Endothelial cell (in vitro differentiated cells): Measurements from ENCODE around the gene TEPSIN. TPM values are rescaled to one million over a fixed set of nuclear protein-coding genes. Genes with fewer than 3 reads are reported as not detected.

ENCODE experiments used
- DNase-seq: peaks from one replicate; pipeline ENCODE4 v3.0.0; 2021; ENCODE audit warnings: low spot score
- H3K27ac Mint-ChIP-seq: one replicate; pipeline ENCODE4 v1.8.0; 2021; ENCODE audit warnings: mixed read lengths, inconsistent platforms; ENCODE audit not compliant: unreplicated experiment
- H3K27me3 Mint-ChIP-seq: one replicate; pipeline ENCODE4 v1.8.0; 2021; ENCODE audit warnings: mild to moderate bottlenecking, moderate library complexity, mixed read lengths, inconsistent platforms; ENCODE audit not compliant: unreplicated experiment
- H3K36me3 Mint-ChIP-seq: one replicate; pipeline ENCODE4 v1.8.0; 2021; ENCODE audit warnings: mild to moderate bottlenecking, low read depth, mixed read lengths, inconsistent platforms; ENCODE audit not compliant: unreplicated experiment
- H3K4me1 Mint-ChIP-seq: one replicate; pipeline ENCODE4 v1.8.0; 2021; ENCODE audit warnings: mild to moderate bottlenecking, mixed read lengths, inconsistent platforms; ENCODE audit not compliant: unreplicated experiment
- H3K4me3 Mint-ChIP-seq: one replicate; pipeline ENCODE4 v1.8.0; 2021; ENCODE audit warnings: mild to moderate bottlenecking, mixed read lengths, inconsistent platforms; ENCODE audit not compliant: unreplicated experiment
- H3K9me3 Mint-ChIP-seq: one replicate; pipeline ENCODE4 v1.8.0; 2021; ENCODE audit warnings: mixed read lengths, inconsistent platforms; ENCODE audit not compliant: unreplicated experiment
- total RNA-seq: library from RNA; stranded (reverse); fragmentation: NEBNext Ultra II Directional; extraction: Animal tissue kit (Norgen Biotek cat#: 25700); gene quantifications from one replicate; pipeline ENCODE4 v1.2.1, GENCODE V29; 2021; ENCODE audit not compliant: unreplicated experiment
- TF ChIP-seq, protein P1 (sequence below): fragments of 200-600 bp; sonication (generic); IDR thresholded peaks from one replicate; pipeline ENCODE4 v1.5.0; 2021; ENCODE audit warnings: antibody characterized with exemption; ENCODE audit not compliant: unreplicated experiment

The TEPSIN gene
- total RNA-seq, 1 donor from 2014 or later = 43.8 TPM

- no peak overlapping the region for H3K27ac Mint-ChIP-seq
- H3K9me3 Mint-ChIP-seq = no peaks in the 10 kb centered on the region
- peaks cover 6% of the 10 kb centered on the region for H3K4me1 Mint-ChIP-seq
- H3K27me3 Mint-ChIP-seq = peaks cover 11% of the 10 kb centered on the region
- no peak for DNase-seq
- peaks cover 14% of the 10 kb centered on the region for H3K36me3 Mint-ChIP-seq
- no peak overlapping the region for H3K4me3 Mint-ChIP-seq
- TF ChIP-seq, protein P1, sequence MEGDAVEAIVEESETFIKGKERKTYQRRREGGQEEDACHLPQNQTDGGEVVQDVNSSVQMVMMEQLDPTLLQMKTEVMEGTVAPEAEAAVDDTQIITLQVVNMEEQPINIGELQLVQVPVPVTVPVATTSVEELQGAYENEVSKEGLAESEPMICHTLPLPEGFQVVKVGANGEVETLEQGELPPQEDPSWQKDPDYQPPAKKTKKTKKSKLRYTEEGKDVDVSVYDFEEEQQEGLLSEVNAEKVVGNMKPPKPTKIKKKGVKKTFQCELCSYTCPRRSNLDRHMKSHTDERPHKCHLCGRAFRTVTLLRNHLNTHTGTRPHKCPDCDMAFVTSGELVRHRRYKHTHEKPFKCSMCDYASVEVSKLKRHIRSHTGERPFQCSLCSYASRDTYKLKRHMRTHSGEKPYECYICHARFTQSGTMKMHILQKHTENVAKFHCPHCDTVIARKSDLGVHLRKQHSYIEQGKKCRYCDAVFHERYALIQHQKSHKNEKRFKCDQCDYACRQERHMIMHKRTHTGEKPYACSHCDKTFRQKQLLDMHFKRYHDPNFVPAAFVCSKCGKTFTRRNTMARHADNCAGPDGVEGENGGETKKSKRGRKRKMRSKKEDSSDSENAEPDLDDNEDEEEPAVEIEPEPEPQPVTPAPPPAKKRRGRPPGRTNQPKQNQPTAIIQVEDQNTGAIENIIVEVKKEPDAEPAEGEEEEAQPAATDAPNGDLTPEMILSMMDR = no peak
Measured at GRCh38 chr17:81251094-81251708, 12.3 kb upstream of the TEPSIN start.

DNA sequence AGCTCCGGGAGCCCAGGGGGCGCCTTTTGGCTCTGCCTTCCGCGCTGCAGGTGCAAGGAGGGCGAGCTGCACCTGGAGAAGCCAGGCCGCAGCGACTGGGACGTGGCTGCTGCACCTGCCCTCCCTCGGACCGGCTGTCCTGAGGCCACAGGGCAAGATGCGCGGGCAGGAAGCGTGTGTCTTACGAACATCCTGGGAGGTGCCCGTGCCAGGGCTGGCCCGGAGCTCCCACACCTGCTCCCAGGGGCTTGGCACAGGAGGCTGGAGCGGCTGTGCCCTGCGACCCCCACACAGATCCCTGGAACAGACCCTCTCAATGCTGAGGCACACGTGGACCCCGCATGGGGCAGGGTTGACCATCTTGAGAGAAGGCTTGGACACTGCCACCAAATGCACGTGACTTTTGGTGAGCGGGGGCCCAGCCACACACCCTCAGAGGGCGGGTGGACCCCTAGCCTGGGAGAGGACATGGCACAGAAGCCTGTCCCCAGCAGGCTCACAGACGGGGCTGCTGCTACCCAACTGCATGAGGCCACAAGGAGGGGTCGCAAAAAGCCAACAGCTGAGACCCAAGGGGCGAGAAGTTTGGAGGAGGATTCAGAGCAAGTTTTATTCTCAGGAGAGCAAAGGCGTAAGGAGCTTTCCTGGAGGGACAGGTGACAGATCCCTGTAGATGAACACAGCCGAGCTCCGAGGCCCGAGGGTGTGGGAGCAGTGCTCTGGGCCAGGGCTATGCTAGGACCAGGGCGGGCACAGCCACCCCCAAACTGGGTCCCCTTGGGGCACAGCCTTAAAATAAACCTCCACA lies 11.6 kb upstream of the TEPSIN start:
- H3K27me3 Mint-ChIP-seq = peaks cover 11% of the 10 kb centered on the region
- DNase-seq = no peak
- peaks cover 6% of the 10 kb centered on the region for H3K4me1 Mint-ChIP-seq
- TF ChIP-seq, protein P1 = no peak
- H3K27ac Mint-ChIP-seq = no peak overlapping the region
- peaks cover 14% of the 10 kb centered on the region for H3K36me3 Mint-ChIP-seq
- no peaks in the 10 kb centered on the region for H3K9me3 Mint-ChIP-seq
- H3K4me3 Mint-ChIP-seq = peak overlapping the region; percentile 59

- H3K4me3 Mint-ChIP-seq = peak overlapping the region; percentile 69
- H3K36me3 Mint-ChIP-seq = peaks cover 14% of the 10 kb centered on the region
- TF ChIP-seq, protein P1 = no peak
- no peaks in the 10 kb centered on the region for H3K4me1 Mint-ChIP-seq
- no peak overlapping the region for H3K27ac Mint-ChIP-seq
- DNase-seq = no peak
- H3K9me3 Mint-ChIP-seq = no peaks in the 10 kb centered on the region
- peaks cover 17% of the 10 kb centered on the region for H3K27me3 Mint-ChIP-seq
Measured at GRCh38 chr17:81249223-81250040, 10.6 kb upstream of the TEPSIN start.

DNA sequence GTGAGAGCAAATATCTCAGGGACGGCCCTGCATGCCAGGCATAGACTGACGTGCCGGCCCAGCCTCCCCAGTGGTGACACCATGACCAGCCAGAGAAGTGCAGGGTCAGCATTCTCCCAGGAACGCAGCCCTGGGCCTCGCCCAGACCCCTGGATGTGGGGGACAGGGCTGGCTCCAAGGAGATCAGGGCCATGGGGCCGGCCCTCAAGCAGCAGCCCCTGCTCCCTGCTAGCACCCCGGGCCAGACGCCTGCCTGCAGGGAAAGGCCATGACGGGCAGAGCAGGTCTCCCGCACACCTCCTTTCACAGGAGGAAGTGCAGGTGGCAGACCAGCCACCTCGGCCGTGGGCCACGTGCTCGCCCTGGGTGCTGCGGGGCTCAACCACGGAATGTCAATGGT lies 9.8 kb upstream of the TEPSIN start:
- Mint-ChIP-seq H3K4me1 (no peaks in the 10 kb centered on the region), H3K27me3 (peaks cover 17% of the 10 kb centered on the region)

More for the DNA sequence above, 9.8 kb upstream of the TEPSIN start:
- Mint-ChIP-seq H3K4me3 (peak overlapping the region; percentile 80), H3K9me3 (no peaks in the 10 kb centered on the region), H3K27ac (peak overlapping the region; percentile 81), H3K36me3 (peaks cover 12% of the 10 kb centered on the region)
- no peak for DNase-seq
- TF ChIP-seq, protein P1 = no peak
